DMS53 treated with DMSO at 0.1 percent for 48 hours (cell line): ENCODE measurements around the gene ZDHHC22.
A peak's percentile ranks its signal among the peaks of the same experiment; 100 is the strongest.

Experiments
- DNase-seq: peaks from one replicate; lab custom pipeline; 2025; ENCODE audit not compliant: unreplicated experiment; lab: John Stamatoyannopoulos, UW

ZDHHC22 gene

GRCh38 chr14:77131206-77131605, 10.4 kb downstream of the ZDHHC22 start:
- DNase-seq, result no peak

- DNase-seq, result no peak
Measured at GRCh38 chr14:77130386-77130785, 11.2 kb downstream of the ZDHHC22 start.

- DNase-seq, result no peak
Measured at GRCh38 chr14:77128414-77128891, 13.1 kb downstream of the ZDHHC22 start.

- no peak for DNase-seq
Measured at GRCh38 chr14:77126461-77126990, 15.1 kb downstream of the ZDHHC22 start.

- DNase-seq, result no peak
Measured at GRCh38 chr14:77125823-77126325, 15.7 kb downstream of the ZDHHC22 start.

GRCh38 chr14:77125281-77125801, 16.2 kb downstream of the ZDHHC22 start:
- no peak for DNase-seq

GRCh38 chr14:77124345-77125280, 17.0 kb downstream of the ZDHHC22 start:
- peak; percentile 44 for DNase-seq

GRCh38 chr14:77123381-77124325, 17.9 kb downstream of the ZDHHC22 start:
- peak; percentile 80 for DNase-seq

GRCh38 chr14:77122526-77123125, 19.0 kb downstream of the ZDHHC22 start:
- no peak for DNase-seq

- DNase-seq, result no peak
Measured at GRCh38 chr14:77120771-77121743, 20.5 kb downstream of the ZDHHC22 start.

GRCh38 chr14:77119851-77120250, 21.7 kb downstream of the ZDHHC22 start:
- no peak for DNase-seq

- no peak for DNase-seq
Measured at GRCh38 chr14:77116172-77116817, 25.3 kb downstream of the ZDHHC22 start.

GRCh38 chr14:77114609-77115008, 27.0 kb downstream of the ZDHHC22 start:
- no peak for DNase-seq

- DNase-seq, result no peak
Measured at GRCh38 chr14:77113644-77114043, 27.9 kb downstream of the ZDHHC22 start.

- DNase-seq, result no peak
Measured at GRCh38 chr14:77111021-77111420, 30.6 kb downstream of the ZDHHC22 start.

GRCh38 chr14:77110286-77110685, 31.3 kb downstream of the ZDHHC22 start:
- no peak for DNase-seq

GRCh38 chr14:77109656-77110055, 31.9 kb downstream of the ZDHHC22 start:
- DNase-seq, result no peak

- no peak for DNase-seq
Measured at GRCh38 chr14:77108753-77109152, 32.8 kb downstream of the ZDHHC22 start.

GRCh38 chr14:77107228-77107627, 34.4 kb downstream of the ZDHHC22 start:
- no peak for DNase-seq
